Parathyroid adenoma (tissue), 2 donors: ENCODE results near the gene DAGLB.
A peak's percentile ranks its signal among the peaks of the same experiment; 100 is the strongest.
"Not testable (repeated sequence)": the region's sequence is repeated elsewhere in the genome, so short reads cannot be mapped to it uniquely, and the experiment has no call there.

Experiments used
- H2AFZ ChIP-seq: fragments of 300-600 bp; sonication (generic); one replicate; pipeline ENCODE4 v1.7.0; 2017; ENCODE audit warnings: antibody characterized with exemption, mild to moderate bottlenecking
- H3K27ac ChIP-seq: fragments of 300-600 bp; sonication (generic); one replicate; pipeline ENCODE4 v1.7.0; 2017
- H3K27me3 ChIP-seq: fragments of 300-600 bp; sonication (generic); one replicate; pipeline ENCODE4 v1.7.0; 2017; ENCODE audit warnings: low read length; ENCODE audit not compliant: control insufficient read depth, insufficient read depth
- H3K36me3 ChIP-seq: fragments of 300-600 bp; sonication (generic); one replicate; pipeline ENCODE4 v1.7.0; 2017; ENCODE audit warnings: low read length; ENCODE audit not compliant: control insufficient read depth, insufficient read depth
- H3K4me1 ChIP-seq: fragments of 300-600 bp; sonication (generic); one replicate; pipeline ENCODE4 v1.7.0; 2017; ENCODE audit warnings: control low read depth
- H3K4me2 ChIP-seq: fragments of 300-600 bp; sonication (generic); one replicate; pipeline ENCODE4 v1.7.0; 2017; ENCODE audit warnings: low read length
- H3K4me3 ChIP-seq: fragments of 300-600 bp; sonication (generic); one replicate; pipeline ENCODE4 v1.7.0; 2017; ENCODE audit warnings: low read depth, low read length
- H3K79me2 ChIP-seq: fragments of 300-600 bp; sonication (generic); one replicate; pipeline ENCODE4 v1.7.0; 2017; ENCODE audit warnings: control low read depth
- H3K9ac ChIP-seq: fragments of 300-600 bp; sonication (generic); one replicate; pipeline ENCODE4 v1.7.0; 2017; ENCODE audit warnings: mild to moderate bottlenecking
- H3K9me3 ChIP-seq: fragments of 300-600 bp; sonication (generic); one replicate; pipeline ENCODE4 v1.7.0; 2017; ENCODE audit warnings: low read length; ENCODE audit not compliant: control insufficient read depth
- CTCF ChIP-seq: fragments of 300-600 bp; sonication (generic); IDR thresholded peaks from one replicate; pipeline ENCODE4 v1.7.0; 2017; ENCODE audit warnings: antibody characterized with exemption, mild to moderate bottlenecking
- donor health status: primary hyperparathyroidism.

The DAGLB gene

GRCh38 chr7:6382817-6383216 is 64.9 kb downstream of the DAGLB start:
- Histone ChIP-seq H3K36me3 (no peaks in the 10 kb centered on the region), H2AFZ (no peak overlapping the region), H3K27me3 (no peaks in the 10 kb centered on the region), H3K9me3 (no peaks in the 10 kb centered on the region), H3K4me1 (peaks cover 6% of the 10 kb centered on the region), H3K4me2 (no peak overlapping the region), H3K27ac (no peak overlapping the region), H3K4me3 (no peak overlapping the region), H3K9ac (no peak overlapping the region), H3K79me2 (peaks cover 81% of the 10 kb centered on the region)
- TF ChIP-seq CTCF, result no peak

GRCh38 chr7:6381846-6382245 is 65.9 kb downstream of the DAGLB start:
- not testable (repeated sequence) for H3K9ac ChIP-seq, H3K4me2 ChIP-seq, H3K27ac ChIP-seq, H2AFZ ChIP-seq, H3K36me3 ChIP-seq, H3K9me3 ChIP-seq, H3K4me3 ChIP-seq, H3K27me3 ChIP-seq
- H3K4me1 ChIP-seq, result peaks cover 12% of the 10 kb centered on the region
- H3K79me2 ChIP-seq, result peaks cover 85% of the 10 kb centered on the region

GRCh38 chr7:6380310-6381095 is 67.3 kb downstream of the DAGLB start:
- peaks cover 15% of the 10 kb centered on the region for H3K4me1 ChIP-seq
- TF ChIP-seq CTCF, result no peak
- no peak overlapping the region for H3K4me3 ChIP-seq
- no peaks in the 10 kb centered on the region for H3K36me3 ChIP-seq
- no peaks in the 10 kb centered on the region for H3K9me3 ChIP-seq
- no peaks in the 10 kb centered on the region for H3K27me3 ChIP-seq
- no peak overlapping the region for H2AFZ ChIP-seq
- H3K27ac ChIP-seq, result no peak overlapping the region
- H3K4me2 ChIP-seq, result no peak overlapping the region
- H3K79me2 ChIP-seq, result peaks cover 87% of the 10 kb centered on the region
- H3K9ac ChIP-seq, result no peak overlapping the region

GRCh38 chr7:6379886-6380285 is 67.9 kb downstream of the DAGLB start:
- H3K4me3 ChIP-seq, result no peak overlapping the region
- no peaks in the 10 kb centered on the region for H3K27me3 ChIP-seq
- no peak for TF ChIP-seq CTCF
- no peak overlapping the region for H2AFZ ChIP-seq
- no peak overlapping the region for H3K4me2 ChIP-seq
- H3K79me2 ChIP-seq, result peaks cover 86% of the 10 kb centered on the region
- peaks cover 15% of the 10 kb centered on the region for H3K4me1 ChIP-seq
- no peak overlapping the region for H3K27ac ChIP-seq
- H3K9ac ChIP-seq, result no peak overlapping the region
- H3K9me3 ChIP-seq, result no peaks in the 10 kb centered on the region
- H3K36me3 ChIP-seq, result no peaks in the 10 kb centered on the region

GRCh38 chr7:6378556-6378955 is 69.2 kb downstream of the DAGLB start:
- Histone ChIP-seq H3K79me2 (peaks cover 76% of the 10 kb centered on the region), H3K4me1 (peaks cover 15% of the 10 kb centered on the region)
- H3K9me3 ChIP-seq, H3K4me2 ChIP-seq, H3K9ac ChIP-seq, H3K27ac ChIP-seq, H3K36me3 ChIP-seq, H3K4me3 ChIP-seq, H2AFZ ChIP-seq, H3K27me3 ChIP-seq: not testable (repeated sequence)

GRCh38 chr7:6376820-6377219 is 70.9 kb downstream of the DAGLB start:
- Histone ChIP-seq H3K4me3 (no peak overlapping the region), H3K4me1 (peaks cover 15% of the 10 kb centered on the region), H2AFZ (no peak overlapping the region), H3K27me3 (no peaks in the 10 kb centered on the region), H3K9me3 (no peaks in the 10 kb centered on the region), H3K79me2 (peaks cover 61% of the 10 kb centered on the region), H3K27ac (no peak overlapping the region), H3K4me2 (peak overlapping the region; percentile 27), H3K36me3 (no peaks in the 10 kb centered on the region), H3K9ac (no peak overlapping the region)
- TF ChIP-seq CTCF, result no peak
